Memory B cell (primary cell): ENCODE data around the gene DHRS3.
"Not testable (repeated sequence)": the region's sequence is repeated elsewhere in the genome, so short reads cannot be mapped to it uniquely, and the experiment has no call there.

Experiments
- ATAC-seq: fragments of 150-1000 bp; cut with Tn5 transposase; 2 replicates; pipeline ENCODE4 v1.10.0; 2021; ENCODE audit warnings: low read depth, mild to moderate bottlenecking, moderate library complexity
- DNase-seq, 2 donors: peaks; one replicate each; pipeline ENCODE4 v3.0.0; 2022; ENCODE audit warnings: low spot score in 2 of 2
- H3K27ac Mint-ChIP-seq: one replicate; pipeline ENCODE4 v1.8.0; 2022; ENCODE audit warnings: mild to moderate bottlenecking, moderate library complexity, mixed read lengths
- H3K27me3 Mint-ChIP-seq: one replicate; pipeline ENCODE4 v1.8.0; 2022; ENCODE audit warnings: mixed read lengths
- H3K36me3 Mint-ChIP-seq: one replicate; pipeline ENCODE4 v1.8.0; 2022; ENCODE audit warnings: mild to moderate bottlenecking, mixed read lengths
- H3K4me1 Mint-ChIP-seq: one replicate; pipeline ENCODE4 v1.8.0; 2022; ENCODE audit warnings: mixed read lengths
- H3K4me3 Mint-ChIP-seq: one replicate; pipeline ENCODE4 v1.8.0; 2022; ENCODE audit warnings: mild to moderate bottlenecking, moderate library complexity, mixed read lengths
- H3K9me3 Mint-ChIP-seq: one replicate; pipeline ENCODE4 v1.8.0; 2022; ENCODE audit warnings: mixed read lengths

DHRS3 gene

GRCh38 chr1:12648741-12649140, 30.7 kb upstream of the DHRS3 start:
- Mint-ChIP-seq H3K36me3 (no peaks in the 10 kb centered on the region), H3K27me3 (peaks cover 19% of the 10 kb centered on the region), H3K4me3 (no peak overlapping the region), H3K4me1 (no peaks in the 10 kb centered on the region), H3K27ac (no peak overlapping the region), H3K9me3 (no peaks in the 10 kb centered on the region)
- no peak for ATAC-seq
- DNase-seq, result no peak

GRCh38 chr1:12645401-12645800, 27.4 kb upstream of the DHRS3 start:
- not testable (repeated sequence) for H3K4me3 Mint-ChIP-seq, H3K36me3 Mint-ChIP-seq, H3K27ac Mint-ChIP-seq, H3K4me1 Mint-ChIP-seq, ATAC-seq, H3K9me3 Mint-ChIP-seq, DNase-seq
- H3K27me3 Mint-ChIP-seq, result peaks cover 13% of the 10 kb centered on the region

DNA sequence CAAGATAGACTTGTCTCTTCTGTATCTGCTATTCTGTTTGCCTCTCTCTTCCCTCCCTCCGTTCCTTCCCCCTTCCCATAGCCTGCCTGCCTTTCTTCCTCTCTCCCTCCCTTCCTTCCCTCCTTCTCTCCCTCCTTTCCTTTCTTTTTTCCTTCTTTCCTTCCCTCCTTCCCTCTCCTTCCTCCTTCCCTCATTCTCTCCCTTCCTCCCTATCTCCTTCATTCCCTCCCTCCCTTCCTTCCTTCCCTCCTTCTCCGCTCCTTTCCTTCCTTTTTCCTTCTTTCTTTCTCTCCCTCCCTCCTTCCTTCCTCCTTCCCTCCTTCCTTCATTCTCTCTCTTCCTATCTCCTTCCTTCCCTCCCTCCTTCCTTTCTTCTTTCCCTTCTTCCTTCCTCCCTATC, 26.8 kb upstream of the DHRS3 start:
- Mint-ChIP-seq H3K36me3 (no peaks in the 10 kb centered on the region), H3K4me3 (no peak overlapping the region), H3K27ac (no peak overlapping the region), H3K9me3 (peaks cover 8% of the 10 kb centered on the region), H3K27me3 (peaks cover 13% of the 10 kb centered on the region), H3K4me1 (no peaks in the 10 kb centered on the region)
- no peak for DNase-seq
- no peak for ATAC-seq

DNA sequence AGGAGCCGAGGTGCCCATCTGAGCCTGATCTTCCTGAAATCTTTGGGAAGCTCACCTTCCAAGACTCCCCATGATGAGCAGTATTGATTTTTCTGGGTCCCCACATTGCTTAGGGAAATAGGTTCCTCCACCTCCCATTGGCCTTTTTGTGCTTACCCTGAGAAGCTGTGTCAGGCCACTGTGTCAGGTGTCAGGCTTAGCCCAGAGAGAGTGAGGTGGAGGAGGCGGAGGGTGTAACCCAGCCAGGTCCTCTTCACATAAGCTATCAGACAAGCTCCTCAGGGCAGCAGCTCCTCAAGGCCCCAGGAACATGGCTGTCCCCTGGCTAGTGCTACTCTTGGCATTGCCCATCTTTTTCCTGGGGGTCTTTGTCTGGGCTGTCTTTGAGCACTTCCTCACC, 26.2 kb upstream of the DHRS3 start:
- Mint-ChIP-seq H3K4me1 (no peaks in the 10 kb centered on the region), H3K4me3 (no peak overlapping the region), H3K27ac (no peak overlapping the region), H3K27me3 (peaks cover 12% of the 10 kb centered on the region), H3K36me3 (no peaks in the 10 kb centered on the region), H3K9me3 (peaks cover 8% of the 10 kb centered on the region)
- ATAC-seq (no peak), DNase-seq (no peak)

- H3K4me1 Mint-ChIP-seq, result no peaks in the 10 kb centered on the region
- peaks cover under 1% of the 10 kb centered on the region for H3K36me3 Mint-ChIP-seq
- no peak within 1 kb of the TSS for H3K27ac Mint-ChIP-seq
- DNase-seq (no peak), ATAC-seq (no peak)
- peaks cover 9% of the 10 kb centered on the region for H3K9me3 Mint-ChIP-seq
- H3K27me3 Mint-ChIP-seq, result peaks cover 8% of the 10 kb centered on the region
- no peak within 1 kb of the TSS for H3K4me3 Mint-ChIP-seq
Measured at GRCh38 chr1:12643785-12644184, 25.8 kb upstream of the DHRS3 start, which contains the start of gene AADACL4. TSS of gene AADACL4 (plus strand) at chr1:12644085. CDS start at chr1:12644547, 462 bp downstream.

- Mint-ChIP-seq H3K4me1 (no peaks in the 10 kb centered on the region), H3K27me3 (peaks cover 6% of the 10 kb centered on the region), H3K9me3 (peaks cover 11% of the 10 kb centered on the region), H3K27ac (no peak overlapping the region), H3K4me3 (no peak overlapping the region), H3K36me3 (peaks cover 2% of the 10 kb centered on the region)
- ATAC-seq, result no peak
- no peak for DNase-seq
Measured at GRCh38 chr1:12643079-12643478, 25.1 kb upstream of the DHRS3 start.

DNA sequence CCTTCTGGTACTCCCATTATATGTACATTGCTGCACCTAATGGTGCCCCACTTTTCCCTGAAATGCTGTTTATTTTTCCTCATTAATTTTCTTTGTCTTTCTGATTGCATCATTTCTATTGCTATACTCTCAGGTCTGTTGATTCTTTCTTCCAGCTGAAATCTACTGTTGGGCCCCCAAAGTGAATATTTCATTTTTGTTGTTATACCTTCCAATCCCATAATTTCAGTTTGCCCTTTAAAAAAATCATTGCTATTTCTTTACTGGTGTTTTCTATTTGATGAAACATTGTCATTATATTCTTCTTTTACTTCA, 22.9 kb upstream of the DHRS3 start:
- no peak for ATAC-seq
- Mint-ChIP-seq H3K36me3 (peaks cover 2% of the 10 kb centered on the region), H3K27me3 (peaks cover 6% of the 10 kb centered on the region), H3K4me1 (no peaks in the 10 kb centered on the region), H3K9me3 (peaks cover 11% of the 10 kb centered on the region), H3K4me3 (no peak overlapping the region), H3K27ac (no peak overlapping the region)
- DNase-seq, result no peak

- DNase-seq (no peak), ATAC-seq (no peak)
- Mint-ChIP-seq H3K4me3 (no peak overlapping the region), H3K36me3 (peaks cover 2% of the 10 kb centered on the region), H3K27ac (no peak overlapping the region), H3K9me3 (peaks cover 11% of the 10 kb centered on the region), H3K27me3 (peaks cover 6% of the 10 kb centered on the region), H3K4me1 (no peaks in the 10 kb centered on the region)
Measured at GRCh38 chr1:12640237-12640957, 22.4 kb upstream of the DHRS3 start.

- Mint-ChIP-seq H3K27ac (no peak overlapping the region), H3K4me3 (no peak overlapping the region), H3K27me3 (no peaks in the 10 kb centered on the region), H3K36me3 (peaks cover 2% of the 10 kb centered on the region), H3K9me3 (peaks cover 11% of the 10 kb centered on the region), H3K4me1 (no peaks in the 10 kb centered on the region)
- no peak for ATAC-seq
- DNase-seq, result no peak
Measured at GRCh38 chr1:12637693-12638092, 19.7 kb upstream of the DHRS3 start.

DNA sequence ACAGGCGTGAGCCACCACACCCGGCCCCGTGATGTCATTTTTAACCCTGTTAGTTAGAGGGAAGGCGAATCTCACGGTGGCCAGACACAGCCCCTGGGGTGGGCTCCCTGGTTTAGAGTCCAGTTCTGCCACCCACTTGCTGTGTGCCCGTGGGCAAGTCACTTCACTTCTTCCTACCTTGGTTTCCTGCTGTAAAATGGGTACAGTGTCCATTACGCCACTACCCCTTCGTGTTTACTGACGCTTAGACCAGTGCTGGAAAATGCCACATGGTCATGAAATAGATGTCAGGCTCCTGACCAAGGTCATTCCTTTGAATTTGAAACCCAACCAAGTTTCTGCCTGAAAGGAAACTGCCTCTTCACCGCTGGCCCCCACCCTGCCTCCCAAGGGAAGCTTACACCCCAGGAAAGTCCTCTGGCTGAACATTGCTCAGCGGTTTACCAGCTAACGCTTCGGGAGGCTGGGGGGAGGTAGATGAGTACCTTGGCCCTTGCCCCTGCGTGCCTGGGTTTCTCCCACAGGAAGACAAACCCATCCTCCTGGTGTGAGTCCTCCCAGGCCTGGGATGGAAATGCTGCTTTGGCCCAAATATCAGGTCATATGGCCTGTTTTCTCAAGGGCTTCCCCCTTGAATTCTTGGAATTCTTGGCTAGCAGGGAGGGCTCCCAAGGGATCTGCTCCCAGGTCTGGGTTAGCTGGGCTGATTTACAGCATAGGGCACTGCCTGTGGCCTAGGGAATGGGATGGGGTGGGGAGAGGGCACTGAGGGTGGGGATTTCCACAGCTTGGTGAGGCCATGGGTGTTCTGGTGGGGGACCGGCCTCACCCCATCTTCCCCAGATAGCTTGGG, 18.3 kb upstream of the DHRS3 start:
- no peak for ATAC-seq
- no peak for DNase-seq
- no peaks in the 10 kb centered on the region for H3K4me1 Mint-ChIP-seq
- peaks cover 11% of the 10 kb centered on the region for H3K9me3 Mint-ChIP-seq
- peaks cover 2% of the 10 kb centered on the region for H3K36me3 Mint-ChIP-seq
- H3K4me3 Mint-ChIP-seq, result no peak overlapping the region
- no peak overlapping the region for H3K27ac Mint-ChIP-seq
- no peaks in the 10 kb centered on the region for H3K27me3 Mint-ChIP-seq

- Mint-ChIP-seq H3K36me3 (peaks cover 2% of the 10 kb centered on the region), H3K27me3 (no peaks in the 10 kb centered on the region), H3K4me3 (no peak overlapping the region), H3K27ac (no peak overlapping the region), H3K4me1 (no peaks in the 10 kb centered on the region), H3K9me3 (peaks cover 2% of the 10 kb centered on the region)
- ATAC-seq (no peak), DNase-seq (no peak)
Measured at GRCh38 chr1:12634696-12635202, 16.7 kb upstream of the DHRS3 start.

DNA sequence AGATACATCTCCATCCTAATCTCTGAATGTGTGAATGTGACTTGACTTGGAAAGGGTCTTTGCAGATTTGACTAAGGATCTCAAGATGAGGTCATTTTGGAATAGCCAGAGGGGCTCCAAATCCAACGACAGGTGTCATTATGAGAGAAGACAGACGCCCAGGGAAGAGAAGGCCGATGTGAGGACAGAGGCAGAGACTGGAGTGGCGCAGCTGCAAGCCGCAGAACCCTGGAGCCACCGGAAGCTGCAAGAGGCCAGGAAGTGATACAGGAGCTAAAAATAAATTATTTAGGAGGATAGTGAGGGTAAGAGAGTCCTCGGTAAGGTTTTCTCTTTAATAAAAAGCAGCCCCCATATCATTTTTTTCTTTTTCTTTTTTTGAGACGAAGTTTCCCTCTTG, 16.1 kb upstream of the DHRS3 start:
- H3K9me3 Mint-ChIP-seq, result peaks cover 2% of the 10 kb centered on the region
- ATAC-seq (no peak), DNase-seq (no peak)
- no peaks in the 10 kb centered on the region for H3K27me3 Mint-ChIP-seq
- H3K27ac Mint-ChIP-seq, result no peak overlapping the region
- H3K4me1 Mint-ChIP-seq, result no peaks in the 10 kb centered on the region
- H3K4me3 Mint-ChIP-seq, result no peak overlapping the region
- peaks cover 2% of the 10 kb centered on the region for H3K36me3 Mint-ChIP-seq

DNA sequence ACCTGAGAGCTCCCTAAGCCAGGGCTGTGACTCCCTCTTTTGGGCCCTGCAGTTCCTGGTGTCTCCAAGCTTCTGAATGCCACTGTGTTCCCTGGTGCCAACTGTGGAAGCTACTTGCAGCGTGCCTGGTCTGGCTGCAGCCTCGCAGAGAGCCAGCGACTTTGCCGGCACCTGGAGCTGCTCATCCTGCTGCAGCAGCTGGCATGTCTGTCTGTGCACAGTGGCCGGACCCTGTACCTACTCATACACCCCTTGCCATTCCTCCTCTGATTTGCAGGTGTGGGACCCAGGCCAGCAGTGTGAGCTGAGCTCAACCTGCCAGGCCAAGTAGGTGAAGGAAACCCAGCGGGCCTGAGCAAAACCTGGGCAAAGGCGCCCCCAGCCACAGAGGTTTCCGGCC, 13.6 kb upstream of the DHRS3 start:
- no peaks in the 10 kb centered on the region for H3K9me3 Mint-ChIP-seq
- DNase-seq (no peak), ATAC-seq (no peak)
- no peaks in the 10 kb centered on the region for H3K4me1 Mint-ChIP-seq
- H3K36me3 Mint-ChIP-seq, result no peaks in the 10 kb centered on the region
- no peak overlapping the region for H3K27ac Mint-ChIP-seq
- no peak overlapping the region for H3K4me3 Mint-ChIP-seq
- H3K27me3 Mint-ChIP-seq, result no peaks in the 10 kb centered on the region

DNA sequence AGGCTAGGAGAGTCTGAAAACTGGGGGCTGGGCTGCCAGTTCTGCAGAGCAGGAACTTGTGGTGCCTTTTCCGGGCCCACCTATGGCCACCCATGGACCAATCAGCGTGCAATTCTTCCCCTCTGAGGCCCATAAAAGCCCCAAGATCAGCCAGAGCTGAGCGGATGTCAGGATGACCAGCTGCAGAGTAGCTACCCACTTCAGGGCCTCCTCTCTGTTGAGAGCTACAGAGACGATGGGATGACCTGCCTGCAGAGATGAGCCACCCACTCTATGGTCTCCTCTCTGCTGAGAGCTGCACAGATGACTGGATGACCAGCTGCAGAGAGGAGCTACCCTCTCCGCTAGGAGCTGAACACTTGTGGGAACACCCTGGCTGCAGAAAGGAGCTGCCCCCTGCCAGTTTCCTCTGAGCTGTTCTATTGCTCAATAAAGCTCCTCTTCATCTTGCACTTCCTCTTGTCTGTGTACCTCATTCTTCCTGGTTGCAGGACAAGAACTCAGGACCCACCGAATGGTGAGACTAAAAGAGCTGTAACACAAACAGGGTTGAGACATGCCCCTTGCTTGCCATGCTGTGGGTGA, 13.0 kb upstream of the DHRS3 start:
- no peak overlapping the region for H3K4me3 Mint-ChIP-seq
- no peak for DNase-seq
- no peaks in the 10 kb centered on the region for H3K27me3 Mint-ChIP-seq
- no peaks in the 10 kb centered on the region for H3K9me3 Mint-ChIP-seq
- no peaks in the 10 kb centered on the region for H3K36me3 Mint-ChIP-seq
- ATAC-seq, result no peak
- no peaks in the 10 kb centered on the region for H3K4me1 Mint-ChIP-seq
- H3K27ac Mint-ChIP-seq, result no peak overlapping the region
